SJCRH30 (cell line): ENCODE measurements around the gene CSF2RB. TPM values are rescaled to one million over a fixed set of nuclear protein-coding genes. Genes with fewer than 3 reads are reported as not detected.
"Not testable (repeated sequence)": the region's sequence is repeated elsewhere in the genome, so short reads cannot be mapped to it uniquely, and the experiment has no call there.

Experiments used
- DNase-seq, 2 experiments: peaks; one replicate each; pipeline ENCODE4 v3.0.0-alpha.2; 2015 to 2020
- H3K27ac ChIP-seq: fragments of 250-450 bp; sonication (Bioruptor Pico); 2 replicates; pipeline ENCODE4 v1.5.1; 2020; ENCODE audit warnings: mild to moderate bottlenecking, moderate library complexity
- H3K27me3 ChIP-seq: fragments of 250-450 bp; sonication (Bioruptor Pico); 2 replicates; pipeline ENCODE4 v1.5.1; 2020; ENCODE audit warnings: mild to moderate bottlenecking, moderate library complexity
- H3K36me3 ChIP-seq: fragments of 250-450 bp; sonication (Bioruptor Pico); 2 replicates; pipeline ENCODE4 v1.5.1; 2020; ENCODE audit warnings: mild to moderate bottlenecking, moderate library complexity
- H3K4me1 ChIP-seq: fragments of 250-450 bp; sonication (Bioruptor Pico); 2 replicates; pipeline ENCODE4 v1.5.1; 2020; ENCODE audit warnings: mild to moderate bottlenecking, moderate library complexity
- H3K4me3 ChIP-seq: fragments of 250-450 bp; sonication (Bioruptor Pico); 2 replicates; pipeline ENCODE4 v1.5.1; 2020; ENCODE audit warnings: mild to moderate bottlenecking, moderate library complexity
- H3K9me3 ChIP-seq: fragments of 250-450 bp; sonication (Bioruptor Pico); replicated peaks from 2 replicates; pipeline ENCODE4 v1.5.1; 2020; ENCODE audit warnings: mild to moderate bottlenecking, moderate library complexity
- total RNA-seq: library from RNA; depleted of rRNA; stranded (reverse); fragments of >200 nt; shearing (Covaris generic); gene quantifications from 2 replicates; pipeline ENCODE4 v1.2.3, GENCODE V29; 2014; rRNA removed

CSF2RB gene
- total RNA-seq, 1 experiment from 2014 or later = not detected

- H3K36me3 ChIP-seq = no peaks in the 10 kb centered on the region
- H3K4me3 ChIP-seq = peak overlapping the region; percentile 34
- no peaks in the 10 kb centered on the region for H3K9me3 ChIP-seq
- DNase-seq = peak; percentile 78 to 86
- H3K27ac ChIP-seq = no peak overlapping the region
- no peaks in the 10 kb centered on the region for H3K4me1 ChIP-seq
- H3K27me3 ChIP-seq = no peaks in the 10 kb centered on the region; the same call in 1 of the 2 replicates
Observed at GRCh38 chr22:36977947-36978660, 64.7 kb downstream of the CSF2RB start.

- Histone ChIP-seq H3K36me3 (no peaks in the 10 kb centered on the region), H3K4me3 (no peak overlapping the region)
- no peak for DNase-seq
Observed at GRCh38 chr22:36979016-36979910, 65.8 kb downstream of the CSF2RB start.

GRCh38 chr22:36981247-36981775 is 67.9 kb downstream of the CSF2RB start:
- DNase-seq = no peak
- H3K27me3 ChIP-seq = no peaks in the 10 kb centered on the region
- H3K4me3 ChIP-seq = no peak overlapping the region
- H3K27ac ChIP-seq = no peak overlapping the region
- no peaks in the 10 kb centered on the region for H3K4me1 ChIP-seq
- H3K36me3 ChIP-seq = no peaks in the 10 kb centered on the region
- 0 out of 2 replicates have a peak, but pooled peaks cover 4% of the 10 kb centered on the region for H3K9me3 ChIP-seq

More at GRCh38 chr22:36979016-36979910, 65.8 kb downstream of the CSF2RB start:
- H3K9me3 ChIP-seq = no peaks in the 10 kb centered on the region
- H3K27ac ChIP-seq = no peak overlapping the region
- H3K4me1 ChIP-seq = no peaks in the 10 kb centered on the region
- H3K27me3 ChIP-seq = no peaks in the 10 kb centered on the region; the same call in 1 of the 2 replicates

- Histone ChIP-seq H3K4me3 (no peak overlapping the region), H3K36me3 (no peaks in the 10 kb centered on the region), H3K9me3 (0 out of 2 replicates have a peak, but pooled peaks cover 4% of the 10 kb centered on the region), H3K4me1 (no peaks in the 10 kb centered on the region), H3K27me3 (no peaks in the 10 kb centered on the region), H3K27ac (no peak overlapping the region)
- no peak for DNase-seq
Observed at GRCh38 chr22:36982136-36982535, 68.7 kb downstream of the CSF2RB start.

DNA sequence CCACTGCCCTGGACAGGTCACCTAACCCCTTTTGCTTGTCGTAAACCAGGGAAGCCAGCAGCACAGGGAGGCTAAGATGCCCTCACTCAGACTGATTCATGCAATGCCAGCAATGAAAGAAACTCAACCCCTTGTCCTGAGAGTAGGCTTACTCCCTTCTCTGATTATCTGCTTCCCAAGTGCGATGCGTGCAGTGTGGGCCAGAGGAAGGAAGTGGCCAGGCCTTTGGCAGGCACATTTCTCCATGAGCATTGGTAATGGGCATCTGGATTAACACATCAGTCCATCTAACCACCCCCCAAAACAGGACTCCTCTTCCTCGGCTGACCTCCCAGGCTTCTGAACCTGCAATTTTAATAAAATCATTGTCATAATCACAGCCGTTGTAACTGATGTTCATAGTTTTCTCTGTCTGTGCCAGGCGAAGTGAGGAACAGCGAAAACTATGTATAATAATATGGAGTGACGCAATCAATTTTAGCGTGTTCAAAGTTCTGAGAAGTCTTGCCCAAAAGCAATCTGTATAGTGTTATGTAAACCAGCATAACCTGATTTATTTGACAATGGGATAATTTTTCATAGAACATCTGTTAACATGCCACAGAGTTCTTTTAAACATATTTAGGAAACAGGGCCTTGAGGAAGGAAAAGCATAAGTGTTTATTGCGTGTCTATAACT is 71.9 kb downstream of the CSF2RB start:
- no peak overlapping the region for H3K4me3 ChIP-seq
- no peaks in the 10 kb centered on the region for H3K36me3 ChIP-seq
- no peaks in the 10 kb centered on the region for H3K27me3 ChIP-seq
- no peak overlapping the region for H3K27ac ChIP-seq
- 0 out of 2 replicates have a peak, but pooled peaks cover 4% of the 10 kb centered on the region for H3K9me3 ChIP-seq
- no peaks in the 10 kb centered on the region for H3K4me1 ChIP-seq
- DNase-seq = no peak

DNA sequence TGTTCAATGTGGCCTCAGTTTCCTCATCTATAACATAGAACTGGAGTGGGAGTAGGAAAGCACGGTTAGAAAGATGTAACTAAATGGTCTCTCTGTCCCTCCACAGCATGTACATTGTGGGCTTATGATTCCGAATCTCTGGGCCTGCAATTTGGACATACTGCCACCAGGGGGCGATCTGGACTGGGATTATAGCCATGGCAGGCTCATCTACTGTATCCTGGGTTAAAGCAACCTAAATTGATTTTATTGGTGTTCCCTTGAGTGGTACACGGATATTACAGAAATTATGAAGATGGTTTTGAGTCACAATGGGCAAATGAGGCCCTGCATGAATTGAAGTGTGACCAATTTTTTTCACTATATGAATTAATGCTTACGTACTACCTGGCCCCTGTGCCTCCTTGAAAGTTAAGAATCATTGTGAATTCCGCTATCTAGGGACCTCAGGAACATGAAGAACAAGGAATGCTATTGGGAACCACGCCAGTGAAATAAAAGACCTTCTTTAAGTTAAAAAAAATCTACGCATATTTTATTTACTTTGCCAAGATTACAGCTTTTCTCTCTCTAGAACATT is 72.9 kb downstream of the CSF2RB start:
- H3K4me1 ChIP-seq = no peaks in the 10 kb centered on the region
- H3K4me3 ChIP-seq = no peak overlapping the region
- H3K27me3 ChIP-seq = no peaks in the 10 kb centered on the region
- no peaks in the 10 kb centered on the region for H3K36me3 ChIP-seq
- peak; percentile 21 to 64 for DNase-seq
- H3K9me3 ChIP-seq = 0 out of 2 replicates have a peak, but pooled peaks cover 4% of the 10 kb centered on the region
- H3K27ac ChIP-seq = no peak overlapping the region

DNA sequence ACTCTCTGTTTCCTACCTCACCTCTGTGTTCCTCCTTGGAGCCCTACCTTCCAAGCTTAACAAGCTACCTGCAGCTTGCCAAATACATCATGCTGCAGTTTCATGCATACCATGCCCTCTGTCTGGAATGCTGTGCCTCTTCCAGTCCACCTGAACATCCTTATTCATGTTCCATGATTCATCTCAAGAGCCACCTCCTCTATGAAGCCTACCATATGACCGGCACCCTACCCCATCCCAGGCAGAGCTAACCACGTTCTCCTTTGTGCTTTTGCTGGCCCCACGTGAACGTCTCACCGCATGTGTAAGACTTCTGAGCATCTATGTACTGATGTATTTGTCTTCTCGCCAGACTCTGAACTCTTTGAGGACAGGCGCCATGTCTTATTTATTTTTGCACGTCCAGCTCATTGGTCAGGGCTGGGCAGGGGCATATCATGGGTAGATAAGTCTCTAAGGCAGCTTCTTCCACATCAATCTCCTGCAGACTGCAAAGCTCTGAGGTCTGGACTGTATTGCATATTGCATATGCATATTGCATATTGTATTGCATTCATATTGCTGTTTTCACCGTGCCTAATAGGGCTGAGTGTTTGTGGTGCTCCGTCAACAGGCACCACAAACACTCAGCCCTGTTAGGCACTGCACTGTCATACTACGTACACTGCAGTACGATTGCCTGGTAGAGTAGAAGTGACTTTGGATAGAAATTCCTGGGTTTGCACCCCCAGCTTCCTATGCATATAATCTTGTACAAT is 74.8 kb downstream of the CSF2RB start:
- H3K36me3 ChIP-seq = no peaks in the 10 kb centered on the region
- H3K4me3 ChIP-seq = no peak overlapping the region
- DNase-seq = no peak
- no peak overlapping the region for H3K27ac ChIP-seq
- H3K4me1 ChIP-seq = no peaks in the 10 kb centered on the region
- no peaks in the 10 kb centered on the region for H3K27me3 ChIP-seq
- H3K9me3 ChIP-seq = 0 out of 2 replicates have a peak, but pooled peaks cover 4% of the 10 kb centered on the region

- not testable (repeated sequence) for H3K27me3 ChIP-seq, DNase-seq
Observed at GRCh38 chr22:36989012-36989411, 75.6 kb downstream of the CSF2RB start.

More at GRCh38 chr22:36989012-36989411, 75.6 kb downstream of the CSF2RB start:
- H3K27ac ChIP-seq, H3K4me3 ChIP-seq, H3K9me3 ChIP-seq, H3K36me3 ChIP-seq, H3K4me1 ChIP-seq: not testable (repeated sequence)

Other genes with a start within 250 kb of the CSF2RB start
- 0.10 and 0.18 TPM in 2 replicates for gene CACNG2, start 209.9 kb upstream of the CSF2RB start, total RNA-seq
- gene IFT27, start 137.5 kb upstream of the CSF2RB start, total RNA-seq = 1.8 and 2.2 TPM in 2 replicates
- gene PVALB, start 96.6 kb upstream of the CSF2RB start, total RNA-seq = 0.45 TPM in 1 of 2 replicates, not detected in the other
- not detected in 2 replicates for gene NCF4, start 52.6 kb upstream of the CSF2RB start, total RNA-seq
- 5.4 and 5.7 TPM in 2 replicates for gene TST, start 105.8 kb downstream of the CSF2RB start, total RNA-seq
- gene MPST, start 106.1 kb downstream of the CSF2RB start, total RNA-seq = 58.7 and 59.8 TPM in 2 replicates
- 12.5 and 14.1 TPM in 2 replicates for gene KCTD17, start 138.1 kb downstream of the CSF2RB start, total RNA-seq
- not detected in 2 replicates for gene TMPRSS6, start 196.1 kb downstream of the CSF2RB start, total RNA-seq
- 0.13 and 0.26 TPM in 2 replicates for gene IL2RB, start 236.3 kb downstream of the CSF2RB start, total RNA-seq